ENCODE measurements around the gene ZMYM3.

ZMYM3 gene

DNA sequence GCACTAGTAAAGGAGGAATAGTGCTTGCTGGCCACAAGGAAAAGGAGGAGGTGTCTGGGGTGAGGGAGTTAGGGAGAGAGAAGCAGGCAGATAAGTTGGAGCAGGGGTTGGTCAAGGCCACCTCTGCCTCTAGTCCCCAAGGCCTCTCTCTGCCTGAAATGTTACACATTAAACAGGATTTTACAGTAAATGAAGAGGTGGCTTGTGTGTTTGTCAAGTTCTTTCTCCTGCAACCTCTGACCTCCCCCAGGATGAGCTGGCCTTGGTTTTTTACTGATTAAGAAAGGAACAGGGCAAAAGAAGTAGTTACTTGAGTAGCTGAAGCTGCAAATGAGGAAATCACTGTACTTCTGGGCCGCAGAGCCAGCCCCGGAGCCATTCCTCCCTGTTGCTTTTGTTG is 28.9 kb downstream of the ZMYM3 start:
- no peak overlapping the region for H3K4me2 ChIP-seq (ENCODE audit: low read length)
- no peak overlapping the region for H3K9ac ChIP-seq (ENCODE audit: low read depth, low read length)
- H3K4me1 ChIP-seq (ENCODE audit: control insufficient read depth, insufficient read depth, low read length), result no peaks in the 10 kb centered on the region
- no peaks in the 10 kb centered on the region for H3K36me3 ChIP-seq (ENCODE audit: insufficient read depth, low read length)
- H3K9me3 ChIP-seq (replicated peaks; ENCODE audit: low read length), result no peaks in the 10 kb centered on the region
- H3K27me3 ChIP-seq (ENCODE audit: control insufficient read depth, insufficient read depth, low read length), result peaks cover 24% of the 10 kb centered on the region
- H3K4me3 ChIP-seq (ENCODE audit: low read length), result no peak overlapping the region

DNA sequence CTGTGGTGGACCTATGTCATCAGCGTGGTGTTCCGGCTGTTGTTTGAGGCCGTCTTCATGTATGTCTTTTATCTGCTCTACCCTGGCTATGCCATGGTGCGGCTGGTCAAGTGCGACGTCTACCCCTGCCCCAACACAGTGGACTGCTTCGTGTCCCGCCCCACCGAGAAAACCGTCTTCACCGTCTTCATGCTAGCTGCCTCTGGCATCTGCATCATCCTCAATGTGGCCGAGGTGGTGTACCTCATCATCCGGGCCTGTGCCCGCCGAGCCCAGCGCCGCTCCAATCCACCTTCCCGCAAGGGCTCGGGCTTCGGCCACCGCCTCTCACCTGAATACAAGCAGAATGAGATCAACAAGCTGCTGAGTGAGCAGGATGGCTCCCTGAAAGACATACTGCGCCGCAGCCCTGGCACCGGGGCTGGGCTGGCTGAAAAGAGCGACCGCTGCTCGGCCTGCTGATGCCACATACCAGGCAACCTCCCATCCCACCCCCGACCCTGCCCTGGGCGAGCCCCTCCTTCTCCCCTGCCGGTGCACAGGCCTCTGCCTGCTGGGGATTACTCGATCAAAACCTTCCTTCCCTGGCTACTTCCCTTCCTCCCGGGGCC is 29.7 kb downstream of the ZMYM3 start:
- no peaks in the 10 kb centered on the region for H3K36me3 ChIP-seq (ENCODE audit: insufficient read depth, low read length)
- H3K4me2 ChIP-seq (ENCODE audit: low read length), result no peak overlapping the region
- H3K9me3 ChIP-seq (replicated peaks; ENCODE audit: low read length), result no peaks in the 10 kb centered on the region
- H3K4me1 ChIP-seq (ENCODE audit: control insufficient read depth, insufficient read depth, low read length), result no peaks in the 10 kb centered on the region
- H3K9ac ChIP-seq (ENCODE audit: low read depth, low read length), result no peak overlapping the region
- H3K4me3 ChIP-seq (ENCODE audit: low read length), result no peak overlapping the region
- peaks cover 24% of the 10 kb centered on the region for H3K27me3 ChIP-seq (ENCODE audit: control insufficient read depth, insufficient read depth, low read length)

DNA sequence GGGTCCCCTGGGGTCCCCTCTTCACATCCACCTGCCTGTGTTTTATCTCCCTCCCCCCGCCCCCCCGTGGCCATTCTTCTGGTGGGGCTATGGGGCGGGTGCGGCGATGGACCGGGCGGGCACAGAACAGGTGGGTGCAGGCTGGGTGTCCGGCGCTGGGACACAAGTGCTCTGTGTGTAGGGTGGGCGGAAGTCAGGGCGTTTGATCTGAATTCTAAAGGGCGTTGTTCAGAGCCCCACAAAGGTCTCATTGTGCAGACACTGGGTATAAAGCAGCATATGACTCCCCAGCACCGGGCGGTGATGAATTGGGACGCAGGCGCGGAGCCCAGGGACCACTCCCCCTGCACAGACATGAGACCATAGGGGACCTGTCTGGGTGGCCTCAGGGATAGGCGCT is 31.0 kb downstream of the ZMYM3 start, which contains the start of gene GJB1:
Gene GJB1, plus strand, starts transcription at position 296 of the 400 bp plus-strand sequence. CDS start 484 bp downstream, outside the sequence.
- Histone ChIP-seq H3K9ac (ENCODE audit: low read depth, low read length) (no peak within 1 kb of the TSS), H3K4me2 (ENCODE audit: low read length) (no peak within 1 kb of the TSS), H3K4me1 (ENCODE audit: control insufficient read depth, insufficient read depth, low read length) (no peaks in the 10 kb centered on the region), H3K4me3 (ENCODE audit: low read length) (no peak within 1 kb of the TSS), H3K36me3 (ENCODE audit: insufficient read depth, low read length) (no peaks in the 10 kb centered on the region), H3K9me3 (replicated peaks; ENCODE audit: low read length) (no peaks in the 10 kb centered on the region), H3K27me3 (ENCODE audit: control insufficient read depth, insufficient read depth, low read length) (peaks cover 21% of the 10 kb centered on the region)

DNA sequence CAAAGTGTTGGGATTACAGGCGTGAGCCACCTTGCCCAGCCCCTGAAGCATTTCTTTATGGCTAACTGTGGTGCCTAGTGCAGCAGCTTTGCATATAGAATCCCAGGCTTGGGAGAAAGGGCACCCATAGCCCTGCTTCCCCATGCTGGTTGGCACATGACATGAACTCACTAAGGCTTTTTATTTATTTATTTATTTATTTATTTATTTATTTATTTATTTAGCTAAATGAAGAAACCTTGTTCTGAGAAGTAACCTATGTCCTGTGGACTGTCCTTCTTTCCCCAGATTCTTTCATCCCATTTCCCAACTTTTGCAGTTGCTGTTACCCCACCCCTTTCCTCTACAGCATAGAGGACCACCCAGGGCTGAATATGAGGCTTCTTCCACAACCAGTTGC is 32.8 kb downstream of the ZMYM3 start:
- H3K4me1 ChIP-seq (ENCODE audit: control insufficient read depth, insufficient read depth, low read length), result no peaks in the 10 kb centered on the region
- no peaks in the 10 kb centered on the region for H3K9me3 ChIP-seq (replicated peaks; ENCODE audit: low read length)
- H3K4me2 ChIP-seq (ENCODE audit: low read length), result no peak overlapping the region
- no peak overlapping the region for H3K4me3 ChIP-seq (ENCODE audit: low read length)
- no peaks in the 10 kb centered on the region for H3K36me3 ChIP-seq (ENCODE audit: insufficient read depth, low read length)
- H3K9ac ChIP-seq (ENCODE audit: low read depth, low read length), result no peak overlapping the region
- H3K27me3 ChIP-seq (ENCODE audit: control insufficient read depth, insufficient read depth, low read length), result peaks cover 21% of the 10 kb centered on the region

DNA sequence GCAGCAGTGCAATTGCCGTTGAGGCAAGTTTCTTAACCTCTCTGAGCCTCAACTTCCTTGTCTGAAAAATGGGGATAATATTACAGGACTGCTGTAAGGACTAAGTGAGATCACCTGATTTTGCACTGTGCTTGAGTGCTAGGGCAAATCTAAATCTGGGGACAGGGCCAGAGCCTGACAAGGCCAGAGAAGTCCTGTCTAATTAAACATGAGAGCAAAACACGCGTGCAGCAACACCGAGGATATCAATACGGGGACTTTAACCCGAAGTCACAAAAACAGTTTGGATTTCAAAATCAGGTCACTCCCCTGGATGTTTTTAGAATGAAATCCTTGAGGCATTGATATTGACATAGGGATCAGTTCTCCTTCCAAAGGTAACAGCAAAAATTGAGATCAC is 36.6 kb downstream of the ZMYM3 start:
- Histone ChIP-seq H3K4me2 (ENCODE audit: low read length) (no peak overlapping the region), H3K27me3 (ENCODE audit: control insufficient read depth, insufficient read depth, low read length) (peaks cover 19% of the 10 kb centered on the region), H3K36me3 (ENCODE audit: insufficient read depth, low read length) (no peaks in the 10 kb centered on the region), H3K9me3 (replicated peaks; ENCODE audit: low read length) (no peaks in the 10 kb centered on the region), H3K4me1 (ENCODE audit: control insufficient read depth, insufficient read depth, low read length) (no peaks in the 10 kb centered on the region), H3K9ac (ENCODE audit: low read depth, low read length) (no peak overlapping the region), H3K4me3 (ENCODE audit: low read length) (no peak overlapping the region)

DNA sequence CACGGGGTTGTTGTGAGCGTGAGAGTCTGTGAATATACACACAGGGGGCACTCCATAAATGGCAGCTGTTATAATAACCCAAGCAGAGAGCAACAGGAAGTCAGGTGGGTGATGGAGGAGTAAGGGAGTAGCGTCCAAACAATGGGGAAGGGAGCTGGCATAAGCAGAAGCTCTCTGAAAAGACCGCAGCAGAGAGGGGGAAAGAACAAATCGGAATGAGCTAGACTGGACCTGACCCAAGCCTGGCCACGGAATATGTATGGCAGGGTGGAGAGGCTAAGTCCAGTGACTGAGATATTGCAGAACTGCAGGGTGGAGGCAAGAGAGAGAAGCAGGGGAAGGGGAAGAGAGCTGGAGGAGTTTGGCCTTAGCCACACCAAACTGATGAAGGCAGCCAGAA is 37.5 kb downstream of the ZMYM3 start:
- no peak overlapping the region for H3K4me3 ChIP-seq (ENCODE audit: low read length)
- no peak overlapping the region for H3K9ac ChIP-seq (ENCODE audit: low read depth, low read length)
- H3K27me3 ChIP-seq (ENCODE audit: control insufficient read depth, insufficient read depth, low read length), result peaks cover 20% of the 10 kb centered on the region
- H3K4me2 ChIP-seq (ENCODE audit: low read length), result no peak overlapping the region
- no peaks in the 10 kb centered on the region for H3K4me1 ChIP-seq (ENCODE audit: control insufficient read depth, insufficient read depth, low read length)
- H3K36me3 ChIP-seq (ENCODE audit: insufficient read depth, low read length), result no peaks in the 10 kb centered on the region
- H3K9me3 ChIP-seq (replicated peaks; ENCODE audit: low read length), result no peaks in the 10 kb centered on the region

DNA sequence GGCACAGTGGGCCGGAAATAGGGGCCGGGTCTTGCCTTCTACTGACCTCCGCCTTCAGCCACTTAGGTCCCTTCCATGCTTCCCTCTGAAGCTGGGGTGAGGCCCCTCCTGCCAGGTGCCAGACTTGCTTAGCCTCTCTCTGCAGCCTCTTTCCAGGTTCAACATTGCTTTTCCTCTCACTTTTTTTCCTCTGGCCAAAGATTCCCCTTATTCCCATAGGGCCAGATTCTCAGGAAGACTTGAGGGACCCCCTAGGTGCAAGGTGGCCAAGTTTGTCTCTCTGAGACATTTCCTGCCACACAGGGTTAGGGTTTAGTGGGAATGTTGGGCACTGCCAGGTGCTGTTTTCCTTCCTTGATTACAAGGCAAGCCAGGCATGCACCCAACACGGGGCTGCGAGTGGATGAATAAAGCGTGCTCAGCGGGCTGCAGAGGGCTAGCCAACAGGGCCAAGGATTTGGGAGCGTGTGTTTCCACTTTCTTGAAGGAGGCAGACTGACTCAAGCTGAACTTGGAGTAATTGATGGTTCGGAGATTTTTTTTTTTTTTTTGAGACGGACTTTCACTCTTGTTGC is 38.5 kb downstream of the ZMYM3 start:
- Histone ChIP-seq H3K4me1 (ENCODE audit: control insufficient read depth, insufficient read depth, low read length) (no peaks in the 10 kb centered on the region), H3K9me3 (replicated peaks; ENCODE audit: low read length) (no peaks in the 10 kb centered on the region), H3K27me3 (ENCODE audit: control insufficient read depth, insufficient read depth, low read length) (peaks cover 20% of the 10 kb centered on the region), H3K36me3 (ENCODE audit: insufficient read depth, low read length) (no peaks in the 10 kb centered on the region), H3K4me2 (ENCODE audit: low read length) (no peak overlapping the region), H3K4me3 (ENCODE audit: low read length) (no peak overlapping the region), H3K9ac (ENCODE audit: low read depth, low read length) (no peak overlapping the region)

DNA sequence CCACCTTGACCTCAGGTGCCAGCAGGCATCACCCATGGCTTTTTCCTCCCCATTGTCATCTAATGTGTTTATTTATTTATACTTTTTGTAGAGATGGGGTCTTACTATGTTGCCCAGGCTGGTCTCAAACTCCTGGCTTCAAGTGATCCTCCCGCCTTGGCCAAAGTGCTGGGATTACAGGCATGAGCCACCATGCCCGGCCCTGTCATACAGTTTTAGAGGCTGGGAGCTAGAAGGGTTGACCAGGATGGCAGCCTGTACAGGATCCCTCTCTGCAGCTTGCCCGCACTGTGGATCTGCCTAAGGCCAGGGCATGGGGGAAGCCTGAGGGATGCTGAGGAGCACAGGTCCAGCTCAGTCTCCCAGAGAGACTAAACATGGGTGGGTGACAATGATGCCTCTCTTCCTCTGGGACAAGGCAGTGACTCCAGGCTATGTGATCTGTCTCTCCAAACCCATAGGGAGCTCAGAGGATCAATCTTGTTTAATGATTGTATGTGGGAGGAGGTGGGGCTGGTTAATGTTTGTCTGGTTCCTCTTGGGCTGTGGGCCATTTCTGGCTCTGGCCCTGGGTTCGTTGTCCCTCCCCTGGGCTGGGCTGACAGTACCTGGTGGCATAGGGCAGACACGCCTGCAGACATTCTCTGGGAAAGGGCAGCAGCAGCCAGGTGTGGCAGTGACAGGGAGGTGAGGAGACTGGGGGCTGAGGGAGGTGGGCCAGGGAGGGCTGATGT is 39.2 kb downstream of the ZMYM3 start:
- Histone ChIP-seq H3K4me2 (ENCODE audit: low read length) (no peak overlapping the region), H3K27me3 (ENCODE audit: control insufficient read depth, insufficient read depth, low read length) (peaks cover 20% of the 10 kb centered on the region), H3K9me3 (replicated peaks; ENCODE audit: low read length) (no peaks in the 10 kb centered on the region), H3K4me3 (ENCODE audit: low read length) (no peak overlapping the region), H3K4me1 (ENCODE audit: control insufficient read depth, insufficient read depth, low read length) (no peaks in the 10 kb centered on the region), H3K9ac (ENCODE audit: low read depth, low read length) (no peak overlapping the region), H3K36me3 (ENCODE audit: insufficient read depth, low read length) (no peaks in the 10 kb centered on the region)

DNA sequence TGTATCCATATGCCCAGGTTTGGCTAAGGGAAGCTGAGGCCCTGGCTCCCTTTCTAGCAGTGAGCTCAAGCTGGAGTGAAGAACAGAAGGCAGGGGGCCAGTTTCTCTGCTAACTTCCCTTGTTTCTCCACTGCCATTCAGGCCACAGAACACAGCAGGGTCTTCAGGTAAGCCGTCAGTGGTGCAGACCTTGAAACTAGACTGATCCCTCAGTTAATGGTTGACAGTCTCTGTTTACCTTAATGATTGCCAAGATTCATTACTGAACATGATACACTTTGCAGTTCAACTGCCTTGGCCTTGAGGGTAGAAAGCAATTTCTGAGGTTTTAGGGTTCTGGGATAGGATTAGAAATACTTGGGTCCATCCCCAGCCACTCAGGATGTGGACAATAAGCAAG is 39.8 kb downstream of the ZMYM3 start:
- H3K9me3 ChIP-seq (replicated peaks; ENCODE audit: low read length), result no peaks in the 10 kb centered on the region
- H3K4me2 ChIP-seq (ENCODE audit: low read length), result no peak overlapping the region
- H3K4me3 ChIP-seq (ENCODE audit: low read length), result no peak overlapping the region
- no peaks in the 10 kb centered on the region for H3K4me1 ChIP-seq (ENCODE audit: control insufficient read depth, insufficient read depth, low read length)
- no peaks in the 10 kb centered on the region for H3K36me3 ChIP-seq (ENCODE audit: insufficient read depth, low read length)
- H3K9ac ChIP-seq (ENCODE audit: low read depth, low read length), result no peak overlapping the region
- H3K27me3 ChIP-seq (ENCODE audit: control insufficient read depth, insufficient read depth, low read length), result peaks cover 20% of the 10 kb centered on the region

DNA sequence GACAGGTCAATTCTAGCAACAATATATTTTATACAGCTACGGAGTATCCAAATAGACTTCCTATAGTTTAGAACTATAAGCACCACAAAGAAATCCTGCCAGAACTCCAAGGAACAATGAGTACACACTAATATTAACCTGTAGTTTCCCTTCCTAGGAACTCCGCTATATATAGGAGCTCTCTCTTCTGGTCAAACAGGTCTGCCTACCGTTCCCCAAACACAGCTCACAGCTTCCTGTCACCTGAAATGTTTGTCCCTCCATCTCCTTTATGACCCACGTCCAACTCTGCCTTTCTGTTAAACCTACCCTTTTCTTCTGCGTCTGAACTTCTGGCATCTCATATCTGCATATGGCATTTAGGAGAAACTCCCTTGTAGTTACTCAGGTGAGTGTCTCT is 41.4 kb downstream of the ZMYM3 start:
- no peak overlapping the region for H3K4me2 ChIP-seq (ENCODE audit: low read length)
- no peak overlapping the region for H3K4me3 ChIP-seq (ENCODE audit: low read length)
- H3K9me3 ChIP-seq (replicated peaks; ENCODE audit: low read length), result no peaks in the 10 kb centered on the region
- no peaks in the 10 kb centered on the region for H3K36me3 ChIP-seq (ENCODE audit: insufficient read depth, low read length)
- H3K4me1 ChIP-seq (ENCODE audit: control insufficient read depth, insufficient read depth, low read length), result no peaks in the 10 kb centered on the region
- peaks cover 20% of the 10 kb centered on the region for H3K27me3 ChIP-seq (ENCODE audit: control insufficient read depth, insufficient read depth, low read length)
- H3K9ac ChIP-seq (ENCODE audit: low read depth, low read length), result no peak overlapping the region

DNA sequence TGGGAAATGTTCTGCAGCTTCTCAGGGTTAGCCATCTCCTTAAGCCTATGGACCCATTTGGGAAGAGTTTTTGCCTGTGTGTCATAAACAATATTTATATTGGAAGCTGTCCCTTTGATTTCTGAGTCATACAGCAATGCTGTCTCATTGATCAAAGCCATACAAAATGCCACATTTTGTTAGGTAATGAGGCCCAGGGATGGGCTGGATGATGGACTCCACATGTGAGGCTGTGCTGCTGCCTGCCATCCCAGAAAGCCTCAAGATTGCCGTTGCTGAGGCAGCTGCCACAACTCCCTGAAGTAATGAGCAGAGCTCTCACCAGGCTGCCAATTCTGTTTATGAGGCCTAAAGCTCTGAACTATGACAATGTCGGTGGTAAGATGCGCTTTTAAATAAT is 43.1 kb downstream of the ZMYM3 start:
- Histone ChIP-seq H3K27me3 (ENCODE audit: control insufficient read depth, insufficient read depth, low read length) (peaks cover 20% of the 10 kb centered on the region), H3K9ac (ENCODE audit: low read depth, low read length) (no peak overlapping the region), H3K36me3 (ENCODE audit: insufficient read depth, low read length) (no peaks in the 10 kb centered on the region), H3K9me3 (replicated peaks; ENCODE audit: low read length) (no peaks in the 10 kb centered on the region), H3K4me1 (ENCODE audit: control insufficient read depth, insufficient read depth, low read length) (no peaks in the 10 kb centered on the region), H3K4me2 (ENCODE audit: low read length) (no peak overlapping the region), H3K4me3 (ENCODE audit: low read length) (no peak overlapping the region)
